Loucy (cell line): ENCODE results near the gene BRD1.

Source experiments
- H2AFZ ChIP-seq: fragments of 200-600 bp; sonication (generic); 2 replicates; pipeline ENCODE4 v1.6.0; 2016; ENCODE audit warnings: antibody characterized with exemption, mild to moderate bottlenecking, low read length, moderate library complexity
- H3F3A ChIP-seq: fragments of 200-600 bp; 2 replicates; pipeline ENCODE4 v1.6.0; 2016; ENCODE audit warnings: antibody characterized with exemption, low read depth, mild to moderate bottlenecking
- H3K27me3 ChIP-seq: fragments of 200-600 bp; sonication (generic); 2 replicates; pipeline ENCODE4 v1.6.1; 2014; ENCODE audit warnings: low read length, mild to moderate bottlenecking; ENCODE audit not compliant: insufficient read depth, poor library complexity, severe bottlenecking
- H3K36me3 ChIP-seq: fragments of 200-600 bp; sonication (generic); 2 replicates; pipeline ENCODE4 v1.6.1; 2016; ENCODE audit warnings: low read length; ENCODE audit not compliant: insufficient read depth
- H3K4me1 ChIP-seq: fragments of 200-600 bp; sonication (generic); 2 replicates; pipeline ENCODE4 v1.5.1; 2014; ENCODE audit warnings: low read length, mild to moderate bottlenecking; ENCODE audit not compliant: insufficient read depth, poor library complexity, severe bottlenecking
- H3K4me2 ChIP-seq: fragments of 200-600 bp; sonication (generic); 2 replicates; pipeline ENCODE4 v1.6.0; 2014; ENCODE audit warnings: antibody characterized with exemption, low read length, low read depth, mild to moderate bottlenecking; ENCODE audit not compliant: poor library complexity, severe bottlenecking
- H3K4me3 ChIP-seq: fragments of 200-600 bp; sonication (generic); 2 replicates; pipeline ENCODE4 v1.5.1; 2014; ENCODE audit warnings: low read length, mild to moderate bottlenecking, mixed read lengths; ENCODE audit not compliant: poor library complexity, severe bottlenecking
- H3K79me2 ChIP-seq: fragments of 200-600 bp; sonication (generic); 2 replicates; pipeline ENCODE4 v1.6.1; 2014; ENCODE audit warnings: low read length; ENCODE audit not compliant: insufficient read depth
- H3K9ac ChIP-seq: fragments of 200-600 bp; sonication (generic); 2 replicates; pipeline ENCODE4 v1.6.0; 2014; ENCODE audit warnings: mild to moderate bottlenecking, low read depth, low read length, moderate library complexity; ENCODE audit not compliant: poor library complexity, severe bottlenecking
- H3K9me2 ChIP-seq: fragments of 200-600 bp; sonication (generic); replicated peaks from 2 replicates; pipeline ENCODE4 v1.6.1; 2016; ENCODE audit warnings: low read depth, low read length, mixed read lengths
- H3K9me3 ChIP-seq: fragments of 200-600 bp; sonication (generic); 2 replicates; pipeline ENCODE4 v1.6.1; 2014; ENCODE audit warnings: mild to moderate bottlenecking, antibody characterized with exemption, low read length, low read depth; ENCODE audit not compliant: insufficient read depth
- H4K20me1 ChIP-seq: fragments of 200-600 bp; sonication (generic); 2 replicates; pipeline ENCODE4 v1.6.0; 2014; ENCODE audit warnings: antibody characterized with exemption, low read length, mild to moderate bottlenecking; ENCODE audit not compliant: insufficient read depth, poor library complexity, severe bottlenecking
- EZH2phosphoT487 ChIP-seq: fragments of 200-600 bp; IDR thresholded peaks from 2 replicates; pipeline ENCODE4 v1.6.1; 2018; ENCODE audit warnings: antibody characterized with exemption, mild to moderate bottlenecking, moderate library complexity, borderline replicate concordance
- TF ChIP-seq, protein P1 (sequence below): fragments of 200-600 bp; sonication (generic); conservative IDR thresholded peaks from 2 replicates; pipeline ENCODE4 v1.5.1; 2014; ENCODE audit warnings: mild to moderate bottlenecking, antibody characterized with exemption, low read length

The BRD1 gene

GRCh38 chr22:49807129-49807528 is 20.5 kb downstream of the BRD1 start:
- no peak overlapping the region for H3K4me2 ChIP-seq
- no peaks in the 10 kb centered on the region for H3K9me3 ChIP-seq
- H3K4me3 ChIP-seq: no peak overlapping the region
- no peak overlapping the region for H3K9ac ChIP-seq
- H3K4me1 ChIP-seq: peaks cover 27% of the 10 kb centered on the region
- peaks cover 97% of the 10 kb centered on the region for H3K79me2 ChIP-seq
- peaks cover 69% of the 10 kb centered on the region; the same call in 1 of the 2 replicates for H3K36me3 ChIP-seq
- no peaks in the 10 kb centered on the region; the same call in 1 of the 2 replicates for H3F3A ChIP-seq
- peaks cover 94% of the 10 kb centered on the region for H4K20me1 ChIP-seq
- no peak for TF ChIP-seq EZH2phosphoT487
- TF ChIP-seq, protein P1, sequence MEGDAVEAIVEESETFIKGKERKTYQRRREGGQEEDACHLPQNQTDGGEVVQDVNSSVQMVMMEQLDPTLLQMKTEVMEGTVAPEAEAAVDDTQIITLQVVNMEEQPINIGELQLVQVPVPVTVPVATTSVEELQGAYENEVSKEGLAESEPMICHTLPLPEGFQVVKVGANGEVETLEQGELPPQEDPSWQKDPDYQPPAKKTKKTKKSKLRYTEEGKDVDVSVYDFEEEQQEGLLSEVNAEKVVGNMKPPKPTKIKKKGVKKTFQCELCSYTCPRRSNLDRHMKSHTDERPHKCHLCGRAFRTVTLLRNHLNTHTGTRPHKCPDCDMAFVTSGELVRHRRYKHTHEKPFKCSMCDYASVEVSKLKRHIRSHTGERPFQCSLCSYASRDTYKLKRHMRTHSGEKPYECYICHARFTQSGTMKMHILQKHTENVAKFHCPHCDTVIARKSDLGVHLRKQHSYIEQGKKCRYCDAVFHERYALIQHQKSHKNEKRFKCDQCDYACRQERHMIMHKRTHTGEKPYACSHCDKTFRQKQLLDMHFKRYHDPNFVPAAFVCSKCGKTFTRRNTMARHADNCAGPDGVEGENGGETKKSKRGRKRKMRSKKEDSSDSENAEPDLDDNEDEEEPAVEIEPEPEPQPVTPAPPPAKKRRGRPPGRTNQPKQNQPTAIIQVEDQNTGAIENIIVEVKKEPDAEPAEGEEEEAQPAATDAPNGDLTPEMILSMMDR: no peak
- H2AFZ ChIP-seq: no peak overlapping the region
- no peaks in the 10 kb centered on the region for H3K27me3 ChIP-seq
- H3K9me2 ChIP-seq: no peaks in the 10 kb centered on the region

DNA sequence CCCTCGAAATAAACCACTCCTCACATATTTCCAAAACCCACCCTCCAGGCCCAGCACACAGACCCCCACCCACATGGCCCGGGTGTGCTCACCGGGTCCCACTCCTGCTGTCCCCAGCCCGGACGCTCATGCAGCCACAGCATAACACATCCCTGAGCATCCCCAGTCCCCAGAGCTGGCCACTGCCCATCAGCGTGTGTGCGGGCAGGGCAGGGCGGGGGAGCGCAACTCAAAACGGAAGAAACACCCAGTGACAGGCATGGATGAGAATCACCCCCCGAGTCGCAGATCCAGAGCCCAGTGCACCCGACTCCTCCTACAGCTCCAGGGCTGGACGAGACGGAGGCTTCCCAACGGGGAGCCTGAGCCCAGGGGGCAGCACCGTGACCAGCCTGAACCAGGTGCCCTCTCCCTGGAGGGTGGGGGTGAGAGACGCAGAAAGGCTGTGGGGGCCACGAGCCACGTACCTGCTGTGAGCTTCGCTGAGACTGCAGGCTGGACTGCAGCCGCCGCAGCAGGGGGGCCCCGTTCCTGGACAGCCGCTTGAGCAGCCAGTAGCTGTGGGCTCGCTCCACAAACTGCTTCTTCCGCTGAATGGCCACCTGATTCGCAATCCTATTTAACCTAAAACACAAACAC is 23.8 kb downstream of the BRD1 start:
- H3K9me2 ChIP-seq: no peaks in the 10 kb centered on the region
- H3K27me3 ChIP-seq: no peaks in the 10 kb centered on the region
- peaks cover 82% of the 10 kb centered on the region; the same call in 1 of the 2 replicates for H3K36me3 ChIP-seq
- H3K4me1 ChIP-seq: no peaks in the 10 kb centered on the region
- no peaks in the 10 kb centered on the region for H3K9me3 ChIP-seq
- H3K9ac ChIP-seq: no peak overlapping the region
- TF ChIP-seq, protein P1: no peak
- no peak for TF ChIP-seq EZH2phosphoT487
- H4K20me1 ChIP-seq: peaks cover 96% of the 10 kb centered on the region
- H3K4me2 ChIP-seq: no peak overlapping the region
- H3K79me2 ChIP-seq: peaks cover 97% of the 10 kb centered on the region
- no peaks in the 10 kb centered on the region for H3F3A ChIP-seq
- no peak overlapping the region for H2AFZ ChIP-seq
- no peak overlapping the region for H3K4me3 ChIP-seq

GRCh38 chr22:49803134-49803533 is 24.5 kb downstream of the BRD1 start:
- peaks cover 96% of the 10 kb centered on the region for H4K20me1 ChIP-seq
- no peaks in the 10 kb centered on the region for H3F3A ChIP-seq
- H3K36me3 ChIP-seq: peaks cover 84% of the 10 kb centered on the region; the same call in 1 of the 2 replicates
- no peak overlapping the region for H2AFZ ChIP-seq
- no peak overlapping the region for H3K4me3 ChIP-seq
- H3K79me2 ChIP-seq: peaks cover 97% of the 10 kb centered on the region
- H3K4me1 ChIP-seq: no peaks in the 10 kb centered on the region
- H3K4me2 ChIP-seq: no peak overlapping the region
- no peaks in the 10 kb centered on the region for H3K9me2 ChIP-seq
- TF ChIP-seq, protein P1: no peak
- no peak for TF ChIP-seq EZH2phosphoT487
- no peak overlapping the region for H3K9ac ChIP-seq
- H3K27me3 ChIP-seq: no peaks in the 10 kb centered on the region
- H3K9me3 ChIP-seq: no peaks in the 10 kb centered on the region
